Gastroesophageal sphincter (tissue), 4 donors: ENCODE data around the gene IZUMO1. TPM values are rescaled to one million over a fixed set of nuclear protein-coding genes. Genes with fewer than 3 reads are reported as not detected.

Experiments used
- ATAC-seq: fragments of 150-250 bp; one replicate; pipeline ENCODE4 v1.9.1; 2016; ENCODE audit warnings: mild to moderate bottlenecking, moderate library complexity
- H3K27ac ChIP-seq, 4 donors: fragments of 200-600 bp; sonication (generic) in 3 of 4; 1 replicate in 3 of 4; 2 replicates in 1 of 4; pipeline ENCODE4 v1.5.1; 2016 to 2019
- H3K27me3 ChIP-seq: fragments of 200-600 bp; sonication (generic); one replicate; pipeline ENCODE4 v1.5.1; 2019
- H3K36me3 ChIP-seq, 2 donors: fragments of 200-600 bp; sonication (generic); one replicate each; pipeline ENCODE4 v1.5.1; 2019; ENCODE audit warnings: control low read depth in 1 of 2
- H3K4me1 ChIP-seq, 3 donors: fragments of 200-600 bp; sonication (generic); 1 replicate in 2 of 3; 2 replicates in 1 of 3; pipeline ENCODE4 v1.5.1; 2016 to 2019; ENCODE audit warnings: control low read depth in 2 of 3
- H3K4me3 ChIP-seq, 2 donors: fragments of 200-600 bp; sonication (generic); one replicate each; pipeline ENCODE4 v1.5.1; 2019; ENCODE audit warnings: mild to moderate bottlenecking in 1 of 2, moderate library complexity in 1 of 2
- H3K9me3 ChIP-seq, 3 donors: fragments of 200-600 bp; sonication (generic); one replicate each; pipeline ENCODE4 v1.5.1; 2017 to 2019; ENCODE audit warnings: control low read depth in 2 of 3
- EP300 ChIP-seq: sonication (generic); formaldehyde crosslinking; IDR thresholded peaks from one replicate; pipeline ENCODE4 v1.6.1; 2017; ENCODE audit warnings: antibody characterized with exemption, mild to moderate bottlenecking
- POLR2A ChIP-seq, 2 donors: fragments of 450-650 bp; IDR thresholded peaks; one replicate each; pipeline ENCODE4 v1.6.1; 2017; ENCODE audit warnings: antibody characterized with exemption in 2 of 2, mild to moderate bottlenecking in 2 of 2, moderate library complexity in 1 of 2
- POLR2AphosphoS5 ChIP-seq: sonication (generic); formaldehyde crosslinking; IDR thresholded peaks from one replicate; pipeline ENCODE4 v1.6.1; 2017; ENCODE audit warnings: antibody characterized with exemption
- WGBS, 2 donors: methylation state at CpG; one replicate each; pipeline ENCODE4 v1.1.5; 2018; ENCODE audit warnings: low coverage in 1 of 2; 5-methylcytosine and 5-hydroxymethylcytosine counted together
- total RNA-seq, 4 donors: library from RNA; depleted of rRNA; stranded (reverse); fragments of >200 nt; gene quantifications; one replicate each; pipeline ENCODE4 v1.1.0, GENCODE V29; 2016
- TF ChIP-seq, protein P1 (sequence below), 4 experiments: fragments of 200-600 bp in 2 of 4; fragments of 450-650 bp in 2 of 4; sonication (generic) in 1 of 4; IDR thresholded peaks; one replicate each; pipeline ENCODE4 v1.5.1; 2017 to 2019; ENCODE audit warnings: antibody characterized with exemption in 4 of 4, mild to moderate bottlenecking in 2 of 4, moderate library complexity in 2 of 4

The IZUMO1 gene
- total RNA-seq, 4 donors from 2014 or later, result 0.27 TPM; not detected in 3

DNA sequence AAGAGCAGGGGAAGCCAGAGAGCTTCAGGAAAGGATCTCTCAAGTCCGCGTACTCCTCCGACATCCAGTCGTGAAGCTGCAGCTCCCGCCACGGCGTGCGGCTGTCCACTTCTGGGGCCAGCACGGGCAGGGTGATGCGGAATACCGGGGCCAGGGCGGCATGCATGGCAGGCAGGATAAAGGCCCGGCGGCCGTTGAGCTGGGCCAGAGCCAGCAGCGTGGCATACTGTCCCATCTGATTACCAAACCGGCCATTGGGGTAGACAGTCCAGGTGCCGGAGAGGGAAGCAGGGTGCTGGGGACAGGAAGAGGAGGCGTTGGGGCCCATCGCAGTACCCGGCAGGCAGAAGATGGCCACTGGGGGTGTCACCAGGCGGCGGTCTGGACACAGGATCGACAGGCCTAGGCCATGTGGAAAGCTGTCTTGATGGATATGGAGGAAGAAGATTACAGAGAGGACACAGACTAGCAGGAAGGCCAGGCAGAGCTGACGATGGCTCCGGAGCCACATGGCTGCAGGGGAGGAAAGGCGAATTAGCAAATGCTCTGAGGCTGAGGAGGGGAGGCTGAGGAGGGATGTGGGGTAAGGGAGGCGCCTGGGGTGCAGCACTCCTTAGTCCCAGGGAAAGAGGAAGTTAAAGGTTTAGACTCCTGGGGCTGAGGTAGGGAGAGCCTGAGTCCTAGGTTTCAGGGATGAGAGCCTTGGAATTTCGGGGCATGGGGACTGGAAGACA lies 4.2 kb upstream of the IZUMO1 start:
- Histone ChIP-seq H3K9me3 (no peaks in the 10 kb centered on the region), H3K27ac (no peak overlapping the region), H3K4me1 (peaks cover 0 to 33% (median 10%) of the 10 kb centered on the region in 3 donors), H3K36me3 (no peaks in the 10 kb centered on the region), H3K27me3 (peaks cover 77% of the 10 kb centered on the region), H3K4me3 (peak overlapping the region in 1 of 2 donors; percentile 47)
- ATAC-seq, result no peak
- 57 to 69% methylated on average over 5 to 6 of the region's 29 CpGs for WGBS, 2 donors
- TF ChIP-seq, protein P1, sequence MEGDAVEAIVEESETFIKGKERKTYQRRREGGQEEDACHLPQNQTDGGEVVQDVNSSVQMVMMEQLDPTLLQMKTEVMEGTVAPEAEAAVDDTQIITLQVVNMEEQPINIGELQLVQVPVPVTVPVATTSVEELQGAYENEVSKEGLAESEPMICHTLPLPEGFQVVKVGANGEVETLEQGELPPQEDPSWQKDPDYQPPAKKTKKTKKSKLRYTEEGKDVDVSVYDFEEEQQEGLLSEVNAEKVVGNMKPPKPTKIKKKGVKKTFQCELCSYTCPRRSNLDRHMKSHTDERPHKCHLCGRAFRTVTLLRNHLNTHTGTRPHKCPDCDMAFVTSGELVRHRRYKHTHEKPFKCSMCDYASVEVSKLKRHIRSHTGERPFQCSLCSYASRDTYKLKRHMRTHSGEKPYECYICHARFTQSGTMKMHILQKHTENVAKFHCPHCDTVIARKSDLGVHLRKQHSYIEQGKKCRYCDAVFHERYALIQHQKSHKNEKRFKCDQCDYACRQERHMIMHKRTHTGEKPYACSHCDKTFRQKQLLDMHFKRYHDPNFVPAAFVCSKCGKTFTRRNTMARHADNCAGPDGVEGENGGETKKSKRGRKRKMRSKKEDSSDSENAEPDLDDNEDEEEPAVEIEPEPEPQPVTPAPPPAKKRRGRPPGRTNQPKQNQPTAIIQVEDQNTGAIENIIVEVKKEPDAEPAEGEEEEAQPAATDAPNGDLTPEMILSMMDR (IDR thresholded peaks at IDR 0.05), result no peak
- TF ChIP-seq EP300 (no peak), POLR2A (IDR thresholded peaks at IDR 0.05) (no peak), POLR2AphosphoS5 (no peak)

DNA sequence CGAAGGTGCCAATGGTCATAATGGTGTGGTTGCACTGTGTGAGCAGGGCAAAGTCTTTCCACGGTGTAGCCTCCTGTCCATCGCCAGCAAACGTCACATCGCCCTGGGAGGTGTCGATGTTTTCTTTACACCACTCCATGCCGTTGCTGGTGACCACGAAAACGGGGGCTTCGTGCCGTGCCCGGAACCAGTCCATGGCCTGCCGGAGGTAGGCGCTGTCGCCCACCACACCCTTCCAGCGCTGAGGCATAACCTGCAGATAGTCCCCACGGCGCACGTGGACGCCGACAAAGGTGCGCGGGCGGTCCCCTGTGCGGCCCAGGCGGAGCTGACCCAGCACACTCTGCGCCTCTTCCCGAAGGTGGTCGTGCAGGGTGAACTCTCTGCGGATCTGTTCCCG lies 3.6 kb upstream of the IZUMO1 start:
- Histone ChIP-seq H3K9me3 (no peaks in the 10 kb centered on the region), H3K27ac (no peak overlapping the region), H3K4me1 (peaks cover 0 to 33% (median 10%) of the 10 kb centered on the region in 3 donors), H3K4me3 (no peak overlapping the region), H3K27me3 (peaks cover 83% of the 10 kb centered on the region), H3K36me3 (no peaks in the 10 kb centered on the region)
- WGBS, 2 donors, result 80% methylated on average over 2 of the region's 31 CpGs; no CpG with 5 or more reads in 1 of the 2 donors
- TF ChIP-seq EP300 (no peak), POLR2AphosphoS5 (no peak), POLR2A (IDR thresholded peaks at IDR 0.05) (no peak)
- TF ChIP-seq, protein P1 (IDR thresholded peaks at IDR 0.05), result no peak
- ATAC-seq, result no peak

DNA sequence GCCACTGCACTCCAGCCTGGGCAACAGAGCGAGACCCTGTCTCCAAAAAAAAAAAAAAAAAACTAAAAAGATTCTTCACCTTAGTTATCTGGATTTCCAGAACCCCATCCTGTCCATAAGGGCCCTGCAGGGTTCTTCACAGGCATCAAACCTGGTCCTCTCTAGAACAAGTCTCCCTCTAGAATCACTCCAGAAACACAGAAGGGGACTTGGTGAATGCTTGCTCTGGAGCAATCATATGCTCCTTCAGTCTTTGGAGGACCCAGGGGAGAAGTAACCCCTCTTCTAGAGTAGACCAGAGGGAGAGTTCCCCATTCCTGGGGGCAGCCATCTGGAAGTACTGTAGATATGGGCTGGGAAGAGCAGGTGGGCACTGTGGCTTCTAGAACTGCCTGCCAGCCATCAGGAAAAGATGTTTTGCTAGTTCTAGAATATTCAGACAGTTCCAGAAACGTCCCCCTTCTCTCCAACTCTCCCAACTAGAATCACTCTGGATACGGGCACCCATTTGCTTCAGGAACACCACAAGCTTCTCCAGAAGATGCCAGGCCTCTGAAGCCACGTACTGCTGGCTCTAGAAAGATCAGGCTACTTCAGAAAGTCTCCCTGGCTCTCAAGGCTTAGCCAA lies 3.0 kb upstream of the IZUMO1 start:
- Histone ChIP-seq H3K9me3 (no peaks in the 10 kb centered on the region), H3K4me1 (peaks cover 0 to 33% (median 10%) of the 10 kb centered on the region in 3 donors), H3K4me3 (no peak overlapping the region), H3K27me3 (peaks cover 87% of the 10 kb centered on the region), H3K36me3 (no peaks in the 10 kb centered on the region), H3K27ac (no peak overlapping the region)
- no peak for ATAC-seq
- no peak for TF ChIP-seq EP300
- no peak for TF ChIP-seq POLR2A (IDR thresholded peaks at IDR 0.05)
- TF ChIP-seq, protein P1 (IDR thresholded peaks at IDR 0.05), result no peak
- TF ChIP-seq POLR2AphosphoS5, result no peak
- 67 to 71% methylated on average over 2 to 3 of the region's 4 CpGs for WGBS, 2 donors

DNA sequence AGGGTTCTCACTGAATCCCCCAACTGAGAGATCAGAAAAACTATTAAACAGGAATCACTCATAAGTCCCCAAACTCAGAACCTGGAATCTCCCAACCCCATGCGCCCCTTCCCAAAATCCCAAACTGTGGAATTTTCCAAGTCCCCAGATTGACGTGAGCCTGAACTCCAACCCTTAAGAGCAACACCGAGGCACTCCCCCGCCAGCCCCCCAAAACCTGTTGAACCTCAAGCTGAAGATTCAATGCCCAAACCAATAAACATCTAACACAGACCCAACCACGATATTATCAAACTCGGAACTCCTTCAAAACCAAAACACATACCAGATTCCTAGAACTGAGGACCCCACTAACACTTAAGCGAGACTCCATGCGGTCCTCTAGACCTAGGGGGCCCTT lies 599 bp downstream of the IZUMO1 start:
- TF ChIP-seq EP300 (no peak), POLR2AphosphoS5 (no peak), POLR2A (IDR thresholded peaks at IDR 0.05) (no peak)
- TF ChIP-seq, protein P1 (IDR thresholded peaks at IDR 0.05), result no peak
- Histone ChIP-seq H3K36me3 (no peaks in the 10 kb centered on the region), H3K27me3 (peaks cover 59% of the 10 kb centered on the region), H3K4me1 (peaks cover 0 to 16% (median 0%) of the 10 kb centered on the region in 3 donors), H3K27ac (peak overlapping the region in 2 of 4 donors; percentile 67 to 71), H3K4me3 (no peak overlapping the region), H3K9me3 (no peaks in the 10 kb centered on the region)
- 69 to 79% methylated on average over 5 to 6 of the region's 8 CpGs for WGBS, 2 donors
- ATAC-seq, result no peak
